Left hindlimb (tissue), 1 donor: ENCODE measurements around the gene MEGF11.
"Not testable (repeated sequence)": the region's sequence is repeated elsewhere in the genome, so short reads cannot be mapped to it uniquely, and the experiment has no call there.

Experiments
- DNase-seq: peaks from one replicate; pipeline ENCODE4 v3.0.0-alpha.2; 2018

The MEGF11 gene

DNA sequence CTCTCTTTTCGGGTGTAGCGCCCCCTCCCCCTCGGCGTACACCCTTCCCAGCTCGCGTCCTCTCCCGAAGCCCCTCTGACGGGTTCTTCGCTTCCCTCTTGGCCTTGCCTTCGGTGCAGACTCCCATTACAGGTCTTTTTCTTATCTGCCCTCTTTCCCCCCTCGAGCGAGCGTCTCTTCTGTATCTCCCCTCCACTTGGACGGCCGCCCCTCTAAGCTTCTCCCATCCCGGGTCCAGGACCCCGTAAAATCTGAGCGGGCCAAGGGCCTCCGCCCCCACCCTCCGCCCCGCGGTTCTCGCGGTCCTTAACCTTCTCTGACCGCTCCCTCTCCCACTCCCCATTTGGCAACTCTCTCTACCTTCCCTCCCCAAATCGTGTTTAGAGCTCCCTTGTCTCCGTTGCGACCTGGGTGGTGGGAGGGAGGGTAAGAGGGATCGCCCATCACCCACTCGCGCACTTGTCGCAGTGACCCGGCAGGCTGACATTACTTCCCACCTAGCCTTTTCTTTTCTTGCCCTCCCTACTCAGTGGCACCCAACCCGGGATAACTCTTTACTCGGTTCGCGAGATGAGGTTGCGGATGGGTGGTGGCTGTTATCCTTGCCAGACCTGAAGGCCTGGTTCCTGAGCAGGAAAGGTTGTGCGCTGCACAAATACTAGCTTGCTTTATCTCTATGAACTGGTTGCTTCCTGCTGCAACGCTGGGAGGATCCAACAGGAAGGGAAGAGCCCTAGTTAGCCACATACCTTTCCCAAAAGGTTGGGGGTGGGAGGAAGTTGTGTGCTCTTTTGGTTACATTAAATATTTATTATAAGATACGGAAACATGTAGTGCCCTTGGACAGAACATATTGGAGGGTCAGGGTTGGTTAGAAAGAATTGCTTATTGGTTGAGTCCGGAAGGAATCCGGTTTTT, 383.3 kb downstream of the MEGF11 start:
- DNase-seq, result peak; percentile 50

DNA sequence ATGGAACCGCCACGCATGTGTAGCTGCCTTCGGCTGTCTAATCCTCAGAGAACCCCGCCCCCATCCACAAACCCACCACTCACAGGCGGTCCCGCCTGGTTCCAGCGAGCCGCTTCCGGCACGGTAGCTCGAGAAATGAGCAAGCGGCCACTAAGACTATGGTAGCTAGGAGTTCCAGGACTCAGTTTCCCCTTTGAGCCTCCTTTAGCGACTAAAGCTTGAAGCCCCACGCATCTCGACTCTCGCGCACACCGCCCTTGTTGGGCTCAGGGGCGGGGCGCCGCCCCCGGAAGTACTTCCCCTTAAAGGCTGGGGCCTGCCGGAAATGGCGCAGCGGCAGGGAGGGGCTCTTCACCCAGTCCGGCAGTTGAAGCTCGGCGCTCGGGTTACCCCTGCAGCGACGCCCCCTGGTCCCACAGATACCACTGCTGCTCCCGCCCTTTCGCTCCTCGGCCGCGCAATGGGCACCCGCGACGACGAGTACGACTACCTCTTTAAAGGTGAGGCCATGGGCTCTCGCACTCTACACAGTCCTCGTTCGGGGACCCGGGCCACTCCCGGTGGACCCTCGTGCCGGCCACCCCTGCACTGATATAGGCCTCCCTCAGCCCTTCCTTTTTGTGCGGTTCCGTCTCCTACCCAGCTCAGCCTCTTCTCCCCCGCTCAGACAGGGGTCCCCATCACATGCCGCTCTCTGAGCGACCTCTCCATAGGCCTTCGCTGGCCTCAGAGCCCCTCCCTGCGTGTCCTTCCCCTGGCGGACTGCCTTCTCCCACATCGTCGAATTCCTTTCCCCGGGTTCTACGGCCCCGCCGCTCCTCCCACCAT, 384.2 kb downstream of the MEGF11 start, which contains the start of gene RAB11A:
TSS of gene RAB11A (plus strand) at position 366 of the 828 bp plus-strand sequence. CDS start at position 461, 95 bp downstream.
- DNase-seq, result peak; percentile 98

DNA sequence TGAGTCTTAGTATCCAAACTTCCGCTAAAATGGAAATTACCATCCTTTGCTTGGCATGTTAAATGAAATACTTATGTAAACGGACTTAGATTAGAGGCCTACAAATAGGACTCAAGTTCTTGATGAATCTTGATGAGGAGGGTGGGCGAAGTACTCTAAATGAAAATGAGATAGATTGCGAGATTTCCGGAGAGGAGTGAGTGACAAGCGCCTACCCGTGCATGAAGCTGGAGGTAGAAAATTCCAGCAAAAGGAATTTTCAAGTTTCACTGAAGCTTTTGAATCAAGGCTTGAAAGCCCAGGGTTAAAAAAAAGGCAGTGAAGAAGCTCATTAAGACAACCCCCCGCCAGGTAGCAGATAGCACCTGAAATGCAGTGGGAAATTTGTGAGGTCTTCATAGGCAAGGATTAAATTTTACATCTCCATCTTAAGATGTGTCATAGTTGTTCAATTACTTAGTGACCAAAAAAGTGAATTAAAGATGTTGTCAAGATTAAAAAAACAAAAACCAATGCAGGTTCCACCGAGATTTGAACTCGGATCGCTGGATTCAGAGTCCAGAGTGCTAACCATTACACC, 384.9 kb downstream of the MEGF11 start:
- DNase-seq, result no peak

DNA sequence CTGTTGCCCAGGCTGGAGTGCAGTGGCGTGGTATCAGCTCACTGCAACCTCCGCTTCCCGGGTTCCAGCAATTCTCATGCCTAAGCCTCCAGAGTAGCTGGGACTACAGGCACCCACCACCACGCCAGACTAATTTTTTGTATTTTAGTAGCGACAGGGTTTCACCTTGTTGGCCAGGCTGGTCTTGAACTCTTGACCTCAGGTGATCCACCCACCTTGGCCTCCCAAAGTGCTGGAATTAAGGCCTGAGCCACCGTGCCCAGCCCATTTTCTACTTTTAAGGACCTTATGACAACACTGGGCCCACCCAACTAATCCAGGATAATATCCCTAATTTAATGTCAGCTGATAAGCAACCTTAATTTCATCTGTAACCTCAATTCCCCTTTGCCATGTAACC, 385.6 kb downstream of the MEGF11 start:
- DNase-seq, result not testable (repeated sequence)

DNA sequence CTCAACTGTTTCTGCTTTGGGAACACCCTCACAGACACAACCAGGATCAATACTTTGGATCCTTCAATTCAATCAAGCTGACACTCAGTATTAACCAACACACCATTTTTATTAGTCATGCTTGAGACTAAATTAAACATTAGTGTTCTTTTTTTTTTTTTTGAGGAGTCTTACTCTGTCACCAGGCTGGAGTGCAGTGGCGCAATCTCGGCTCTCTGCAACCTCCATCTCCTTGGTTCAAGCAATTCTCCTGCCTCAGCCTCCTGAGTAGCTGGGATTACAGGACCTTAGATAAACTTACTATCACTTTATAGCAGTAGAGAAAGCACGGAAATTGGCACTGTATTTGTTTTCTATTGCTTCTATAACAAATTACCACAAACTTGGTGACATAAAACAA, 386.3 kb downstream of the MEGF11 start:
- DNase-seq, result no peak

- no peak for DNase-seq
Observed at GRCh38 chr15:65863106-65863505, 390.4 kb downstream of the MEGF11 start.

DNA sequence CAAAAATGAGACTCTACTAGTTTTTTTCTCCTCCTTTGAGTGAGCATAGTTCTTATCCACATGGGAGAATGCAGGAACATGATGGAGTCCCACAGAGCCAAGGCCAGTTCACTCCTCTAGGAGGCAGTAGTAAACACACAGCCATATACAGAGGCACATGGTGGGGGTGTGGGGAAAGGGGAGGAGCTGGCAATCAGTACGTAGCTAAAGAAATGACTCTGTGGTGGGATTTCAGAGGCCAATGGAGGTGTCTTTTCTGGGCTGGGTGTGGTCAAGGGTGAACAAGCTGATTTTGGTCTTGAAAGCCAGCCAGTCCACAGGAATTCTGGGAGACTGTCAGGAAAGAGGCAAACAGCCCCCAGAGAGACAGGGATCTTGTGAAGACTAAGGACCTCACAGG, 390.9 kb downstream of the MEGF11 start:
- DNase-seq, result no peak

GRCh38 chr15:65857718-65858402, 395.7 kb downstream of the MEGF11 start:
- no peak for DNase-seq

- no peak for DNase-seq
Observed at GRCh38 chr15:65856821-65857455, 396.6 kb downstream of the MEGF11 start.

GRCh38 chr15:65851981-65852380, 401.6 kb downstream of the MEGF11 start:
- no peak for DNase-seq

DNA sequence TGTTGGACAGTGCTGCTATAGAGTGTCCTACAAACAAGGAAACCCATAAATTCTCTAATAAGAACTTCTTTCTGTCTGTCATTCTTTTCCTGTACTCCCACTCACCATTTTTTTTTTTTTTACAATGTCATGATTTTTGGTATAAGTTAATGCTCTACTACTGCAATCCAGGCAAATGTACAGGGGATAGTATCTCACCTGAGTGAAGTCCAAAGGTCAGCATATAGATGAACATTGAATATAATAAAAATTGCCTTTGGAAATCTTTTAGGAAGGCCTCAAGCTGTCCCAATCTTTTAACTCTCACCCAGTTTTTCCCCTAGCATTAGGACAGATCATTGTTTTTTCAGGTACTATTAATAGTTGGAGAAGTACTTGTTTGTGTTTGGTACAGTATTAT, 405.6 kb downstream of the MEGF11 start:
- no peak for DNase-seq

GRCh38 chr15:65845826-65846519, 407.6 kb downstream of the MEGF11 start:
- DNase-seq, result no peak
